A204.1 (cell line): ENCODE results near the gene DLGAP4.

ENCODE experiments used
- FAIRE-seq: peaks from 2 replicates; lab custom pipeline; 2012; peaks lifted over from hg19 to GRCh38; lab: Jason Lieb, UNC

Gene DLGAP4

GRCh38 chr20:36334281-36335205 is 28.4 kb downstream of the DLGAP4 start:
- FAIRE-seq = no peak

GRCh38 chr20:36335206-36335870 is 29.2 kb downstream of the DLGAP4 start:
- no peak for FAIRE-seq

- FAIRE-seq = no peak
Measured at GRCh38 chr20:36336204-36336603, 30.1 kb downstream of the DLGAP4 start.

GRCh38 chr20:36336954-36337704 is 31.0 kb downstream of the DLGAP4 start:
- FAIRE-seq = no peak

- FAIRE-seq = no peak
Measured at GRCh38 chr20:36337886-36338285, 31.7 kb downstream of the DLGAP4 start.

- no peak for FAIRE-seq
Measured at GRCh38 chr20:36339646-36340592, 33.8 kb downstream of the DLGAP4 start.

GRCh38 chr20:36340593-36340990 is 34.5 kb downstream of the DLGAP4 start:
- no peak for FAIRE-seq

GRCh38 chr20:36341331-36342020 is 35.3 kb downstream of the DLGAP4 start:
- FAIRE-seq = no peak

GRCh38 chr20:36342331-36343120 is 36.4 kb downstream of the DLGAP4 start:
- FAIRE-seq = no peak

- no peak for FAIRE-seq
Measured at GRCh38 chr20:36343641-36344040, 37.5 kb downstream of the DLGAP4 start.

- FAIRE-seq = no peak
Measured at GRCh38 chr20:36344517-36345132, 38.5 kb downstream of the DLGAP4 start.

GRCh38 chr20:36346256-36346655 is 40.1 kb downstream of the DLGAP4 start:
- FAIRE-seq = no peak

GRCh38 chr20:36349384-36350170 is 43.4 kb downstream of the DLGAP4 start:
- FAIRE-seq = no peak

GRCh38 chr20:36350439-36350838 is 44.3 kb downstream of the DLGAP4 start:
- no peak for FAIRE-seq

GRCh38 chr20:36351937-36352336 is 45.8 kb downstream of the DLGAP4 start:
- no peak for FAIRE-seq

GRCh38 chr20:36352843-36353553 is 46.9 kb downstream of the DLGAP4 start:
- no peak for FAIRE-seq

- FAIRE-seq = no peak
Measured at GRCh38 chr20:36353740-36354139, 47.6 kb downstream of the DLGAP4 start.

GRCh38 chr20:36355469-36356171 is 49.5 kb downstream of the DLGAP4 start:
- FAIRE-seq = no peak
